Activated naive CD8-positive, alpha-beta T cell treated with anti-CD3 and anti-CD28 coated beads for 36 hours (primary cell): ENCODE data around the gene EP300. TPM values are rescaled to one million over a fixed set of nuclear protein-coding genes. Genes with fewer than 3 reads are reported as not detected.

ENCODE experiments used
- total RNA-seq, 2 experiments: library from RNA; stranded (reverse); gene quantifications; one replicate each; pipeline ENCODE4 v1.2.3, GENCODE V29; 2021

The EP300 gene
- total RNA-seq, 2 experiments from 2014 or later, result 38.5 to 39.5 TPM

Other genes starting within 250 kb of the EP300 start
- 100 to 1,000 TPM; 231 to 250 TPM for gene ST13, start 236.0 kb upstream of the EP300 start, total RNA-seq
- gene XPNPEP3, start 235.4 kb upstream of the EP300 start, total RNA-seq, result 10 to 100 TPM; 19.3 to 22.3 TPM
- gene DNAJB7, start 230.5 kb upstream of the EP300 start, total RNA-seq, result not detected
- 10 to 100 TPM; 79.4 to 91.1 TPM for gene RBX1, start 141.2 kb upstream of the EP300 start, total RNA-seq
- gene L3MBTL2, start 112.7 kb downstream of the EP300 start, total RNA-seq, result 10 to 100 TPM; 40.8 to 46.6 TPM
- under 1 TPM; 0.22 to 0.39 TPM for gene CHADL, start 148.3 kb downstream of the EP300 start, total RNA-seq
- 100 to 1,000 TPM; 176 to 177 TPM for gene RANGAP1, start 193.6 kb downstream of the EP300 start, total RNA-seq
- 10 to 100 TPM; 58.8 to 59.9 TPM for gene ZC3H7B, start 208.9 kb downstream of the EP300 start, total RNA-seq